Measurements from ENCODE around the gene PSEN1.

Gene PSEN1

GRCh38 chr14:73254247-73255004 is 118.1 kb downstream of the PSEN1 start:
- DNase-seq (ENCODE audit: low read depth) = no peak

DNA sequence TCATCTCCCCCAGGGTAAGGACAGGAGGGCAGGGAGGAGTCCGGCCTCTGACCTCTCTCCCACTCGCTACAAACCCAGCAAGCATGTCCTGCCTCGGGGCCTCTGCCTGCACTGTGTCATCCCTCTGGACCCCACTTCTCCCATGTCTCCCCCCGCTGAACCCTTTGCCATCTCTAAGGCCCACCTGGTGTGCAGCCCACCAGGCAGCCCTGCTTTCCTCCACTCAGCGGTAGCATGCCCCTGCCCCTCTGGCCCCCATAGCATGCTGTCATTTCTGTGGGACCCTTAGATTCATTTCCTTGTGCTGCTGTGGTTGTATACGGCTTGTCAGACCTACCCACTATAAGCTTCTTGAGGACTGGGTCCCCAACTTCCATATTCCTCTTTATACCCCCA is 118.7 kb downstream of the PSEN1 start:
- no peak for DNase-seq (ENCODE audit: low read depth)

GRCh38 chr14:73255693-73256225 is 119.5 kb downstream of the PSEN1 start:
- no peak for DNase-seq (ENCODE audit: low read depth)

DNA sequence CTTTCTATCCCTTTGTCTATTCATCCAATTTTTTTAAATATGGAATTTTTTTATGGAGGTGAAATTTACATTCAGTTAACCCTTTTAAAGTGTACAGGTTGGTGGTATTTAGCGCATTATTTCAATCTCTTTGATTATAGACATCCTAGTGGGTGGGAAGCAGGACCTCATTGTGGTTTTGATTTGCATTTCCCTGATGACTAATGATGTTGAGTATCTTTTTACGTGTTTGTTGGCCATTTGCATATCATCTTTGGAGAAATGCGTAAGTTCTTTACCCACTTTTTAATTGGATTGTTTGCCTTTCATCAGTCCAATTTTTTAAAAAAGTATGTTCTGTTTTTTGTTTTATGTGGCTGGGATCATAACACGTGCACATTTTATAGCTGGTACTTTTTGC is 121.8 kb downstream of the PSEN1 start:
- DNase-seq (ENCODE audit: low read depth) = no peak

- no peak for DNase-seq (ENCODE audit: low read depth)
Measured at GRCh38 chr14:73258845-73259611, 122.7 kb downstream of the PSEN1 start.

- DNase-seq (ENCODE audit: low read depth) = no peak
Measured at GRCh38 chr14:73259837-73260236, 123.5 kb downstream of the PSEN1 start.

DNA sequence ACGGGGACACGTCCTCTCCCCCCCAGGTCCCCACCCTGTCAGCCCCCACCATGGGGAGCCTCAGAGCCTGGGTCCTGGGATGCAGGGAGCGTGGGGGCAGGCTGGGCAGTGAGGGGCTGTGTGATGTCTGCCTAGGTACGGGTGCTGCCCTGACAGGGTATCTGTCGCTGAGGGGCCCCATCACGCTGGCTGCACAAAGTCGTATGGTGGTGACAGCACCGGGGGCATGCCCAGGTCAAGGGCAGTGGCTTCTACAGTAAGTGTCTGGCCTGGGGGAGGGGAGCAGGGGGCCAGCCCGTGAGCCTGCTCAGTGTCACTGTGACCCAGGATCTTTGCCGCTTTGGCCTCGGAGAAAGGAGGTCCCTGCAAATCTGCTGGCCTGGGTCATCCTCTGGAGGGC is 124.3 kb downstream of the PSEN1 start:
- DNase-seq (ENCODE audit: low read depth) = no peak

- DNase-seq (ENCODE audit: low read depth) = no peak
Measured at GRCh38 chr14:73261075-73261474, 124.8 kb downstream of the PSEN1 start.

DNA sequence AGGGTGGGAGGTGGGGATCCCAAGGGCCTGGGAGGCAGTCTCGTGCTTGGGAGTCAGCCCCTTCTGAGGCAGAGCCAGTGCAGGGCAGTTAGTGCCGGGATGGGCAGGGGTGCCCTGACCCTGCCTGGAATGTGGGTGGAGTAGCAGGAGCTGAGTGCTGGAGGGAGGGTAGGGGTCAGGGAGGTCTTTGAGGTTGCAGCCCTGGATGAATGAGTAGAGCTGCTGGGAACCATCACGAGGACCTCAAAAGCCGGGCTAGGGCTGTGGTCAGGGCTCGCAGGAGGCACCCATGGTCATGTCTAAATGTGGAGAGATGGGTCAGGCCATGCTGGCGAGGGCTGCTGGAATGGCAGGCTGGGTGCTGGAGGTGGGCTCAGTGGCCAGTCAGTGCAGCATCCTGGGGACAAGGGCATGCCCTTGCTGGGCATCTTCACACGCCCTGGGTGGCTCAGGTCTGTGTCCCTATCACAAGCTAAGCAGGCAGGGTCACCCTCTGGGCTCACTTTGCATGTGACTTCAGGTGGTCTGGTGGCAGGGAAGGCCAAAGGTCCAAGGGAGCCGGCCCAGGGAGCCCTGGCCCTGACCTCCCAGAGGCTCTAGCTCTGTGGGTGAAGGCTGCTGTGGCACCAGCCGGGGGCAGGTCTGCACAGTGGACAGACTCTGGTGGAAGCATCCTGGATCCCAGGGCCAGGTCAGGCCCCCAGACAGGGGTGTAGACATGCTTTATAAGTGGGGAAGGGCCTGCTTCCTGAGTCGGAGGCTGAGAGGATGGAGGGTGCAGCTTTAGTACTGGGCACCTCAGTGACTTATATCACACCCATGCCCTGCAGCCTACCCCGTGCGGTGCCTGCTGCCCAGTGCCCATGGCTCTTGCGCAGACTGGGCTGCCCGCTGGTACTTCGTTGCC is 125.5 kb downstream of the PSEN1 start:
- DNase-seq (ENCODE audit: low read depth) = no peak

DNA sequence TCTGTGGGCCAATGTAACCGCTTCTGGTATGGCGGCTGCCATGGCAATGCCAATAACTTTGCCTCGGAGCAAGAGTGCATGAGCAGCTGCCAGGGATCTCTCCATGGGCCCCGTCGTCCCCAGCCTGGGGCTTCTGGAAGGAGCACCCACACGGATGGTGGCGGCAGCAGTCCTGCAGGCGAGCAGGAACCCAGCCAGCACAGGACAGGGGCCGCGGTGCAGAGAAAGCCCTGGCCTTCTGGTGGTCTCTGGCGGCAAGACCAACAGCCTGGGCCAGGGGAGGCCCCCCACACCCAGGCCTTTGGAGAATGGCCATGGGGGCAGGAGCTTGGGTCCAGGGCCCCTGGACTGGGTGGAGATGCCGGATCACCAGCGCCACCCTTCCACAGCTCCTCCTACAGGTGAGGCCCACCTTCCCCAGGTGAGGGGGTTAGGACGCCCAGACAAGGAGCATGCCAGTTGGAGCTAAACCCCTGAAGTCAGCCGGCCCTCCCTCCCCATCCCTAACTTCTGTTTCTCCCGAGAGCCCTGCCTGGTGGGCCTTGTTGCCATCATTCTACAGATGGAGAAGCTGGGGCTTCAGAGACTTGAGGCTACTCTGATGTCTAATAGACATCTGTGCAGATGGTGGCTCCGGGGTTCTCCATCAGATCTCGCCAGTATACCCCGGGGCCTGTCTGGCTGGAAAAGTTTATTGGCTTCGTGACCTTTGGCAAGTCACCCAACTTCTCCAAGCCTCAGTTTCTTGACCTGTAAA is 126.3 kb downstream of the PSEN1 start:
- no peak for DNase-seq (ENCODE audit: low read depth)

GRCh38 chr14:73263606-73264005 is 127.3 kb downstream of the PSEN1 start:
- no peak for DNase-seq (ENCODE audit: low read depth)

- DNase-seq (ENCODE audit: low read depth) = no peak
Measured at GRCh38 chr14:73264080-73264884, 128.0 kb downstream of the PSEN1 start.

- DNase-seq (ENCODE audit: low read depth) = no peak
Measured at GRCh38 chr14:73264885-73265720, 128.8 kb downstream of the PSEN1 start.

GRCh38 chr14:73265721-73266046 is 129.4 kb downstream of the PSEN1 start:
- no peak for DNase-seq (ENCODE audit: low read depth)

DNA sequence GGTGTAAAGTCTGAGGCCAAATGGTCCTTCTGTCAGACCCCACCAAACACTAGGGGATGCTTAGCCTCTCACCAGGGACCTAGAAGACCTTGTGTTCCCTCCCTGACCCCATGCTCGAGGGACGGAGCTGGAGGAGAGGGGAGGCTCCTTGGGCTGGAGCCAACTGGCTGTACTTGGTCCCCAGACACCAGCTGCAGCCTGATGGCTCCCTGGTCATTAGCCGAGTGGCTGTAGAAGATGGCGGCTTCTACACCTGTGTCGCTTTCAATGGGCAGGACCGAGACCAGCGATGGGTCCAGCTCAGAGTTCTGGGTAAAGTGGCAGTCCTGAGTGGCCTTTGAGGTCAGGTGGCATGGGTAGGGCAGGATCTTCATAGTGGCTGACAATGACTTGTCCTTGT is 130.0 kb downstream of the PSEN1 start:
- no peak for DNase-seq (ENCODE audit: low read depth)

DNA sequence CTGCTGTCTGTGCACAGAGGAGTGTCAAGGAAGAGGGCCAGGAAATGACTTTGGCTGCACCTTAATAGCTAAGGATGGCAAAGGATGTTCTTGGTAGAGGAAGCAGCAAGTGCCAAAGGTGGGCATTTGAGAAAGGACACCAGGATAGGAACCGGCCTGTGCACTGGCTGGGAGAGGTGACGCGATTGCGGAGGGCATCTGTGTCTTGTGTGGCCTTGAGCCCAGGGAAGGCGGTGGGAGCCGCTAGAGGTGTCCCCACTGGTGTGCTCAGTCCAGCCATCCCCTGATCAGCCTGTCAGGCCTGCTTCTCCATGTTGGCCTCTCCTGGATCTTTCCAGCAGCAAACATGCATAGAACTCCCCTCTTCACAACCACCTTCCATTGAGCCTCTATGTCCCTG is 131.2 kb downstream of the PSEN1 start:
- no peak for DNase-seq (ENCODE audit: low read depth)

- DNase-seq (ENCODE audit: low read depth) = no peak
Measured at GRCh38 chr14:73269729-73270531, 133.6 kb downstream of the PSEN1 start.

DNA sequence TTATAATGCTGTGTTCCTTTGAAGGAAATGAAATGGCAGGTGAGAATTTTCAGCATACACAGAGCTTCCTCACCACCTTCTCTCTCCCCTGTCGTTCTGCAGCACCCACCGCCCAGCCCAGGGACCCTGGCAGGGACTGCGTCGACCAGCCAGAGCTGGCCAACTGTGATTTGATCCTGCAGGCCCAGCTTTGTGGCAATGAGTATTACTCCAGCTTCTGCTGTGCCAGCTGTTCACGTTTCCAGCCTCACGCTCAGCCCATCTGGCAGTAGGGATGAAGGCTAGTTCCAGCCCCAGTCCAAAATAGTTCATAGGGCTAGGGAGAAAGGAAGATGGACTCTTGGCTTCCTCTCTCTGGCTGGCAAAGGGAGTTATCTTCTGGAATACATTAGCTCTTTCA is 136.1 kb downstream of the PSEN1 start:
- no peak for DNase-seq (ENCODE audit: low read depth)
